Measurements from ENCODE around the gene ABCA1.

The ABCA1 gene

GRCh38 chr9:104819033-104819432 is 108.9 kb downstream of the ABCA1 start:
- Histone ChIP-seq H3K4me1 (ENCODE audit: insufficient read depth, low read length, severe bottlenecking) (no peaks in the 10 kb centered on the region), H2AFZ (ENCODE audit: low read length) (no peak overlapping the region), H3K79me2 (ENCODE audit: insufficient read depth, low read length) (no peaks in the 10 kb centered on the region), H3F3A (ENCODE audit: insufficient read depth, low read length) (no peaks in the 10 kb centered on the region), H3K9me2 (ENCODE audit: low read depth, low read length) (no peaks in the 10 kb centered on the region), H3K4me3 (ENCODE audit: low read depth, low read length, poor library complexity, severe bottlenecking) (no peak overlapping the region), H3K27me3 (ENCODE audit: insufficient read depth, low read length) (no peaks in the 10 kb centered on the region), H3K27ac (ENCODE audit: low read depth, low read length, poor library complexity, severe bottlenecking) (no peak overlapping the region), H3K9ac (ENCODE audit: low read length) (no peak overlapping the region), H3K36me3 (ENCODE audit: insufficient read depth, low read length) (peaks cover 37% of the 10 kb centered on the region), H4K20me1 (ENCODE audit: insufficient read depth, low read length) (no peaks in the 10 kb centered on the region), H3K4me2 (ENCODE audit: low read length) (no peak overlapping the region), H3K9me3 (ENCODE audit: low read length) (no peaks in the 10 kb centered on the region)
- no peak for TF ChIP-seq CTCF (IDR thresholded peaks at IDR 0.05; ENCODE audit: low read length)
- no peak for TF ChIP-seq EZH2 (IDR thresholded peaks at IDR 0.05; ENCODE audit: borderline replicate concordance, low read length)

GRCh38 chr9:104817437-104817836 is 110.5 kb downstream of the ABCA1 start:
- peaks cover 37% of the 10 kb centered on the region for H3K36me3 ChIP-seq (ENCODE audit: insufficient read depth, low read length)
- no peak for TF ChIP-seq EZH2 (IDR thresholded peaks at IDR 0.05; ENCODE audit: borderline replicate concordance, low read length)
- no peak for TF ChIP-seq CTCF (IDR thresholded peaks at IDR 0.05; ENCODE audit: low read length)

GRCh38 chr9:104815851-104816565 is 111.9 kb downstream of the ABCA1 start:
- H4K20me1 ChIP-seq (ENCODE audit: insufficient read depth, low read length) = no peaks in the 10 kb centered on the region
- no peak overlapping the region for H3K9ac ChIP-seq (ENCODE audit: low read length)
- no peak overlapping the region for H3K4me3 ChIP-seq (ENCODE audit: low read depth, low read length, poor library complexity, severe bottlenecking)
- H3K79me2 ChIP-seq (ENCODE audit: insufficient read depth, low read length) = no peaks in the 10 kb centered on the region
- no peaks in the 10 kb centered on the region for H3K9me2 ChIP-seq (ENCODE audit: low read depth, low read length)
- peaks cover 34% of the 10 kb centered on the region for H3K36me3 ChIP-seq (ENCODE audit: insufficient read depth, low read length)
- no peak overlapping the region for H3K4me2 ChIP-seq (ENCODE audit: low read length)
- no peak for TF ChIP-seq CTCF (IDR thresholded peaks at IDR 0.05; ENCODE audit: low read length)
- no peak for TF ChIP-seq EZH2 (IDR thresholded peaks at IDR 0.05; ENCODE audit: borderline replicate concordance, low read length)
- H3K4me1 ChIP-seq (ENCODE audit: insufficient read depth, low read length, severe bottlenecking) = no peaks in the 10 kb centered on the region
- no peak overlapping the region for H3K27ac ChIP-seq (ENCODE audit: low read depth, low read length, poor library complexity, severe bottlenecking)
- no peak overlapping the region for H2AFZ ChIP-seq (ENCODE audit: low read length)
- H3F3A ChIP-seq (ENCODE audit: insufficient read depth, low read length) = no peaks in the 10 kb centered on the region
- no peaks in the 10 kb centered on the region for H3K9me3 ChIP-seq (ENCODE audit: low read length)
- H3K27me3 ChIP-seq (ENCODE audit: insufficient read depth, low read length) = no peaks in the 10 kb centered on the region

More at GRCh38 chr9:104817437-104817836, 110.5 kb downstream of the ABCA1 start:
- H3F3A ChIP-seq (ENCODE audit: insufficient read depth, low read length) = no peaks in the 10 kb centered on the region
- H4K20me1 ChIP-seq (ENCODE audit: insufficient read depth, low read length) = no peaks in the 10 kb centered on the region
- H3K9me3 ChIP-seq (ENCODE audit: low read length) = no peaks in the 10 kb centered on the region
- no peak overlapping the region for H3K9ac ChIP-seq (ENCODE audit: low read length)
- no peaks in the 10 kb centered on the region for H3K79me2 ChIP-seq (ENCODE audit: insufficient read depth, low read length)
- H3K27me3 ChIP-seq (ENCODE audit: insufficient read depth, low read length) = no peaks in the 10 kb centered on the region
- H3K4me3 ChIP-seq (ENCODE audit: low read depth, low read length, poor library complexity, severe bottlenecking) = no peak overlapping the region
- no peak overlapping the region for H3K27ac ChIP-seq (ENCODE audit: low read depth, low read length, poor library complexity, severe bottlenecking)
- no peak overlapping the region for H3K4me2 ChIP-seq (ENCODE audit: low read length)
- no peaks in the 10 kb centered on the region for H3K4me1 ChIP-seq (ENCODE audit: insufficient read depth, low read length, severe bottlenecking)
- H3K9me2 ChIP-seq (ENCODE audit: low read depth, low read length) = no peaks in the 10 kb centered on the region
- H2AFZ ChIP-seq (ENCODE audit: low read length) = no peak overlapping the region
